GM18858 (cell line): ENCODE data around the gene GRSF1.
A peak's percentile ranks its signal among the peaks of the same experiment; 100 is the strongest.
"Not testable (repeated sequence)": the region's sequence is repeated elsewhere in the genome, so short reads cannot be mapped to it uniquely, and the experiment has no call there.

Experiments
- ATAC-seq: cut with Tn5 transposase; IDR thresholded peaks from one replicate; pipeline ENCODE4 v1.9.1; 2021; ENCODE audit not compliant: unreplicated experiment

GRSF1 gene

GRCh38 chr4:70836081-70836480 is 3.6 kb downstream of the GRSF1 start:
- ATAC-seq = no peak

- ATAC-seq = no peak
Measured at GRCh38 chr4:70833675-70834074, 6.0 kb downstream of the GRSF1 start.

GRCh38 chr4:70831293-70831692 is 8.4 kb downstream of the GRSF1 start:
- no peak for ATAC-seq

GRCh38 chr4:70830054-70830453 is 9.6 kb downstream of the GRSF1 start:
- no peak for ATAC-seq

GRCh38 chr4:70829492-70829891 is 10.2 kb downstream of the GRSF1 start:
- ATAC-seq = no peak

GRCh38 chr4:70829015-70829414 is 10.7 kb downstream of the GRSF1 start:
- no peak for ATAC-seq

- ATAC-seq = no peak
Measured at GRCh38 chr4:70818921-70819320, 20.8 kb downstream of the GRSF1 start.

- ATAC-seq = peak; percentile 50
Measured at GRCh38 chr4:70818173-70818855, 21.4 kb downstream of the GRSF1 start.

- ATAC-seq = no peak
Measured at GRCh38 chr4:70816894-70817293, 22.8 kb downstream of the GRSF1 start.

GRCh38 chr4:70815370-70815769 is 24.3 kb downstream of the GRSF1 start:
- ATAC-seq = no peak

GRCh38 chr4:70808151-70808550 is 31.5 kb downstream of the GRSF1 start:
- ATAC-seq = no peak

GRCh38 chr4:70802928-70803580 is 36.6 kb downstream of the GRSF1 start:
- no peak for ATAC-seq

- ATAC-seq = peak; percentile 84
Measured at GRCh38 chr4:70801265-70801809, 38.4 kb downstream of the GRSF1 start.

GRCh38 chr4:70793626-70794025 is 46.1 kb downstream of the GRSF1 start:
- ATAC-seq = no peak

GRCh38 chr4:70788733-70789132 is 51.0 kb downstream of the GRSF1 start:
- ATAC-seq = no peak

- no peak for ATAC-seq
Measured at GRCh38 chr4:70787496-70787895, 52.2 kb downstream of the GRSF1 start.

GRCh38 chr4:70783096-70783495 is 56.6 kb downstream of the GRSF1 start:
- ATAC-seq = no peak

GRCh38 chr4:70778888-70779422 is 60.7 kb downstream of the GRSF1 start:
- no peak for ATAC-seq

- ATAC-seq = no peak
Measured at GRCh38 chr4:70772929-70773555, 66.6 kb downstream of the GRSF1 start.

- ATAC-seq = not testable (repeated sequence)
Measured at GRCh38 chr4:70769396-70769795, 70.3 kb downstream of the GRSF1 start.

- ATAC-seq = no peak
Measured at GRCh38 chr4:70768301-70768948, 71.3 kb downstream of the GRSF1 start.
